Measurements from ENCODE around the gene PLA2G2F.

DNA sequence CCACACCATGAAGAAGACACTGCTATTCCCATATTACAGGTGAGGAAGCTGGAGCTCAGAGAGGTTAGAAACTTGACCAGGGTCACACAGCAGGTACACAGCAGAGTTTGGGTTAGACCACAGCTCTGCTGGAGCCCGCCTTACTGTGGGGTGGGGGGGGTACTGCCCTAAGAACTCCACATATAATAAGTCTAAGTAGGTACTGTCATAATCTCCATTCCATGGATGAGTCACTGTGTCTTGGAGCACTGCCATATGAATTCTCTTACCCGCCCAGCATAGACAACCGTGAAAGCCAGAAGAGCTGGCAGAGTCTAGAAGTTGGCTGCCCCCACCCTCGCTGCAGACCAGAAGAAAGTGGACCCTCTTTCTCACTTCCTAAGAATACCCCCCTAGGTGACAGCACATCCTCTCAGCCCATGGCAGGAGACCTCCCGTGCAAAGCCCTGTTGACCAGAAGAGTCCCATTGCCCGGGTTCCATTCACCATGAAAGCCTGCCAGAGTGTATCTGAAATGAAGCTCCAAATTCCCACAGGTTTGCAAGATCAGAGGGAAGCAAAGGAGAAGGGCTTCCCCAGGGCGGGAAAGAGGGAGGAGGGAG lies 14.6 kb upstream of the PLA2G2F start:
- TF ChIP-seq LEF1 (IDR thresholded peaks at IDR 0.05; ENCODE audit: borderline replicate concordance) (no peak), NFRKB (IDR thresholded peaks at IDR 0.05) (no peak), ARNT (IDR thresholded peaks at IDR 0.05) (no peak), SUZ12 (IDR thresholded peaks at IDR 0.05) (no peak), BHLHE40 (IDR thresholded peaks at IDR 0.05; ENCODE audit: borderline replicate concordance) (no peak), ELF4 (IDR thresholded peaks at IDR 0.05) (no peak), SP1 (IDR thresholded peaks at IDR 0.05) (no peak), ZNF384 (IDR thresholded peaks at IDR 0.05) (no peak), HDGF (IDR thresholded peaks at IDR 0.05; ENCODE audit: borderline replicate concordance) (no peak), FOXM1 (IDR thresholded peaks at IDR 0.05; ENCODE audit: borderline replicate concordance) (no peak), FOXK2 (IDR thresholded peaks at IDR 0.05) (no peak), TARDBP (IDR thresholded peaks at IDR 0.05) (no peak), FOXA1 (IDR thresholded peaks at IDR 0.05) (no peak)
- TF ChIP-seq, protein P1, sequence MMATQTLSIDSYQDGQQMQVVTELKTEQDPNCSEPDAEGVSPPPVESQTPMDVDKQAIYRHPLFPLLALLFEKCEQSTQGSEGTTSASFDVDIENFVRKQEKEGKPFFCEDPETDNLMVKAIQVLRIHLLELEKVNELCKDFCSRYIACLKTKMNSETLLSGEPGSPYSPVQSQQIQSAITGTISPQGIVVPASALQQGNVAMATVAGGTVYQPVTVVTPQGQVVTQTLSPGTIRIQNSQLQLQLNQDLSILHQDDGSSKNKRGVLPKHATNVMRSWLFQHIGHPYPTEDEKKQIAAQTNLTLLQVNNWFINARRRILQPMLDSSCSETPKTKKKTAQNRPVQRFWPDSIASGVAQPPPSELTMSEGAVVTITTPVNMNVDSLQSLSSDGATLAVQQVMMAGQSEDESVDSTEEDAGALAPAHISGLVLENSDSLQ (IDR thresholded peaks at IDR 0.05): no peak

Measured in HEK293T (cell line).